GM12878 (cell line): ENCODE measurements around the gene GSG1L. TPM values are rescaled to one million over a fixed set of nuclear protein-coding genes. Genes with fewer than 3 reads are reported as not detected.

ENCODE experiments used
- ATAC-seq: fragments of 200-7000 bp; cut with Tn5 transposase; 3 replicates; pipeline ENCODE4 v1.9.1; 2020; ENCODE audit warnings: mild to moderate bottlenecking, moderate library complexity
- BruUV-seq: library from RNA; stranded (reverse); fragments of 400-500 nt; replicated peaks from 2 replicates; lab custom pipeline; 2021; lab: Mats Ljungman, UMichigan
- CTCF ChIA-PET: fragments of 300-600 bp; sonication (Branson Sonifier 250); formaldehyde crosslinking; extraction: SDS; loops from one replicate; lab custom pipeline; 2021; ENCODE audit warnings: inconsistent platforms; lab: Yijun Ruan, JAX
- POLR2A ChIA-PET: fragments of 350-600 bp; formaldehyde crosslinking; extraction: SDS; loops from one replicate; lab custom pipeline; 2021; ENCODE audit warnings: inconsistent platforms; lab: Charles Lee
- RAD21 ChIA-PET: fragments of 300-600 bp; sonication (Branson Sonifier 250); formaldehyde crosslinking; loops from one replicate; lab custom pipeline; 2023; ENCODE audit warnings: antibody characterized with exemption; ENCODE audit not compliant: unreplicated experiment; lab: Charles Lee
- SMC1A ChIA-PET: fragments of 300-600 bp; sonication (Branson Sonifier 250); formaldehyde crosslinking; loops from one replicate; lab custom pipeline; 2023; ENCODE audit not compliant: unreplicated experiment, uncharacterized antibody; lab: Charles Lee
- DNase-seq: peaks from one replicate; pipeline ENCODE4 v3.0.0-alpha.2; 2011; ENCODE audit warnings: low read depth, low spot score
- FAIRE-seq: peaks from 3 replicates; lab custom pipeline; 2011; peaks lifted over from hg19 to GRCh38; lab: Jason Lieb, UNC
- H2AFZ ChIP-seq: 2 replicates; pipeline ENCODE4 v1.6.0; 2011; ENCODE audit warnings: low read depth, low read length, control low read depth; ENCODE audit not compliant: control insufficient read depth
- H3K27ac ChIP-seq: 2 replicates; pipeline ENCODE4 v1.5.1; 2011; ENCODE audit warnings: control low read depth; ENCODE audit not compliant: control insufficient read depth, insufficient read depth
- H3K27me3 ChIP-seq, 2 experiments: replicated peaks in 1 of 2; 2 replicates each; pipeline versions ENCODE4 v1.6.0 to v1.6.1; 2011; ENCODE audit warnings: low read length in 1 of 2; ENCODE audit not compliant: control insufficient read depth in 2 of 2, insufficient read depth in 2 of 2
- H3K36me3 ChIP-seq, 2 experiments: 2 replicates each; pipeline ENCODE4 v1.5.1; 2011; ENCODE audit warnings: low read length in 1 of 2; ENCODE audit not compliant: control insufficient read depth in 2 of 2, insufficient read depth in 2 of 2
- H3K4me1 ChIP-seq: 2 replicates; pipeline ENCODE4 v1.6.1; 2011; ENCODE audit warnings: mild to moderate bottlenecking, low read length, moderate library complexity, mixed read lengths; ENCODE audit not compliant: control insufficient read depth, insufficient read depth
- H3K4me2 ChIP-seq: 2 replicates; pipeline ENCODE4 v1.6.0; 2011; ENCODE audit warnings: control low read depth; ENCODE audit not compliant: control insufficient read depth, insufficient read depth
- H3K4me3 ChIP-seq: fragments of 200-600 bp; sonication (generic); 2 replicates; pipeline ENCODE4 v1.5.1; 2016
- H3K79me2 ChIP-seq: 2 replicates; pipeline ENCODE4 v1.6.0; 2011; ENCODE audit warnings: low read length; ENCODE audit not compliant: control insufficient read depth, insufficient read depth
- H3K9ac ChIP-seq: 2 replicates; pipeline ENCODE4 v1.8.0; 2011; ENCODE audit warnings: low read length, control low read depth, mixed read lengths; ENCODE audit not compliant: control insufficient read depth, insufficient read depth
- H3K9me3 ChIP-seq: replicated peaks from 3 replicates; pipeline ENCODE4 v1.5.1; 2011; ENCODE audit warnings: mild to moderate bottlenecking, low read length; ENCODE audit not compliant: control insufficient read depth, insufficient read depth
- H4K20me1 ChIP-seq: 2 replicates; pipeline ENCODE4 v1.6.0; 2011; ENCODE audit not compliant: control insufficient read depth, insufficient read depth
- ASH2L ChIP-seq: fragments of 300-600, 200-600 bp; sonication (generic); IDR thresholded peaks from 2 replicates; pipeline ENCODE4 v1.6.1; 2017; ENCODE audit warnings: low read depth, mild to moderate bottlenecking, borderline replicate concordance
- BACH1 ChIP-seq: fragments of 450-650 bp; IDR thresholded peaks from 2 replicates; pipeline ENCODE4 v1.6.1; 2017; ENCODE audit warnings: mild to moderate bottlenecking, borderline replicate concordance
- CHD1 ChIP-seq: IDR thresholded peaks from 2 replicates; pipeline ENCODE4 v1.6.1; 2012; ENCODE audit warnings: low read depth, low read length, improper control_type of control experiment
- CHD4 ChIP-seq: fragments of 200-600 bp; sonication (generic); IDR thresholded peaks from 2 replicates; pipeline ENCODE4 v1.6.1; 2016; ENCODE audit warnings: mild to moderate bottlenecking
- CREB1 ChIP-seq: IDR thresholded peaks from 2 replicates; pipeline ENCODE4 v1.6.1; 2012; ENCODE audit warnings: low read depth, mild to moderate bottlenecking, inconsistent platforms
- FOS ChIP-seq: IDR thresholded peaks from 3 replicates; pipeline ENCODE4 v1.6.1; 2011; ENCODE audit warnings: borderline replicate concordance; ENCODE audit not compliant: insufficient read length; ENCODE audit errors: extremely low read depth
- KLF5 ChIP-seq: fragments of 450-650 bp; IDR thresholded peaks from 2 replicates; pipeline ENCODE4 v1.6.1; 2014; ENCODE audit warnings: mild to moderate bottlenecking; ENCODE audit not compliant: partially characterized antibody
- MLLT1 ChIP-seq: fragments of 450-650 bp; IDR thresholded peaks from 2 replicates; pipeline ENCODE4 v1.6.1; 2016; ENCODE audit warnings: mild to moderate bottlenecking
- MTA3 ChIP-seq: IDR thresholded peaks from 2 replicates; pipeline ENCODE4 v1.6.1; 2012; ENCODE audit warnings: low read length, inconsistent platforms, borderline replicate concordance
- PAX8 ChIP-seq: fragments of 450-650 bp; IDR thresholded peaks from 2 replicates; pipeline ENCODE4 v1.6.1; 2017; ENCODE audit warnings: mild to moderate bottlenecking, moderate library complexity
- SRF ChIP-seq, 2 experiments: IDR thresholded peaks; 2 replicates each; pipeline ENCODE4 v1.6.1; 2011; ENCODE audit warnings: low read depth in 2 of 2, low read length in 2 of 2, mild to moderate bottlenecking in 1 of 2, moderate library complexity in 1 of 2
- ZNF687 ChIP-seq: fragments of 450-650 bp; IDR thresholded peaks from 2 replicates; pipeline ENCODE4 v1.6.1; 2017; ENCODE audit warnings: mild to moderate bottlenecking, moderate library complexity
- WGBS: methylation state at CpG from one replicate; pipeline ENCODE4 v1.1.6; 2016; ENCODE audit warnings: low lambda C conversion rate; ENCODE audit not compliant: insufficient replicate concordance, insufficient coverage; ENCODE audit errors: missing lambda C conversion rate; 5-methylcytosine and 5-hydroxymethylcytosine counted together
- in situ Hi-C: fragments of 300-500 bp; cut with MboI; formaldehyde crosslinking; loops from 9 replicates; pipeline ENCODE4 v1.14.3; 2018; ENCODE audit warnings: mixed read lengths
- intact Hi-C: fragments of 100-400 bp; cut with micrococcal nuclease; formaldehyde crosslinking; loops from one replicate; pipeline ENCODE4 v1.14.2; 2022; ENCODE audit not compliant: unreplicated experiment
- polyA plus RNA-seq, 11 experiments: library from polyadenylated mRNA; depleted of rRNA in 4 of 11; unstranded in 6 of 11; stranded (reverse) in 5 of 11; fragments of >200 nt; fragmentation: Nextera tagmentation in 4 of 11; fragmentation: Illumina TruSeq in 1 of 11; extraction: Ambion mirVana in 4 of 11; extraction: Trizol in 1 of 11; gene quantifications; 1 replicate in 1 of 11; 2 replicates in 10 of 11; pipeline versions ENCODE4 v1.2.1 to v1.2.3, GENCODE V29; 2011 to 2016; ENCODE audit warnings: inconsistent platforms in 2 of 11, missing spikeins in 2 of 11, low read depth in 1 of 11
- total RNA-seq, 4 experiments: library from RNA; depleted of rRNA in 3 of 4; stranded (reverse); fragments of >200 nt in 3 of 4; fragmentation: Illumina TruSeq in 1 of 4; extraction: Trizol in 1 of 4; gene quantifications; 2 replicates each; pipeline versions ENCODE4 v1.2.1 to v1.2.3, GENCODE V29; 2013 to 2021

The GSG1L gene
- total and polyA plus RNA-seq, 10 of the 15 experiments (the other 5 are each of a cell fraction or from before 2014, with no cell fraction given), result not detected

- no peak for TF ChIP-seq ASH2L
- no peak for TF ChIP-seq BACH1
- no peak for TF ChIP-seq SRF (IDR thresholded peaks at IDR 0.05; ENCODE audit: low read depth in 2 of 2, low read length in 2 of 2)
- no peak for TF ChIP-seq MTA3
These were observed 68.8 kb downstream of the GSG1L start (continued) for GRCh38 chr16:27994686-27995085.

- Histone ChIP-seq H2AFZ (no peak overlapping the region), H3K36me3 (no peaks in the 10 kb centered on the region), H3K27ac (no peak overlapping the region; the same call in 1 of the 2 replicates), H3K4me3 (no peak overlapping the region), H3K9me3 (no peaks in the 10 kb centered on the region; the same call in 2 of the 3 replicates), H3K4me1 (no peaks in the 10 kb centered on the region), H3K9ac (no peak overlapping the region), H3K79me2 (no peaks in the 10 kb centered on the region), H4K20me1 (no peaks in the 10 kb centered on the region), H3K27me3 (no peaks in the 10 kb centered on the region), H3K4me2 (no peak overlapping the region)
- CTCF ChIA-PET, result interaction anchor here (1.5 kb wide), 1 partner anchor 77 kb away, joined by 4 read pairs; no protein-coding TSS in a partner anchor
- WGBS, result 82% methylated on average over 3 of the region's 3 CpGs
- POLR2A ChIA-PET, result no interaction called here
- no TSS peak for BruUV-seq
- in situ Hi-C loops, result no loop called here
- intact Hi-C loops, result no loop called here
- SMC1A ChIA-PET, result no interaction called here
- ATAC-seq (no peak), DNase-seq (no peak), FAIRE-seq (no peak)
- no peak for TF ChIP-seq CHD1
- no peak for TF ChIP-seq KLF5
- no peak for TF ChIP-seq PAX8
- TF ChIP-seq FOS, result no peak
- no peak for TF ChIP-seq MLLT1
- no peak for TF ChIP-seq CHD4
- TF ChIP-seq CREB1, result no peak
- TF ChIP-seq ZNF687, result no peak
- RAD21 ChIA-PET, result no interaction called here
These were observed 69.9 kb downstream of the GSG1L start for GRCh38 chr16:27993587-27993986.
